HUES6 (cell line): ENCODE data around the gene FAAP100.
"Not testable (repeated sequence)": the region's sequence is repeated elsewhere in the genome, so short reads cannot be mapped to it uniquely, and the experiment has no call there.

ENCODE experiments used
- H3K27ac ChIP-seq: 2 replicates; pipeline ENCODE4 v1.7.0; 2013; ENCODE audit warnings: low read depth, mild to moderate bottlenecking, low read length, inconsistent platforms
- H3K27me3 ChIP-seq: 2 replicates; pipeline ENCODE4 v1.6.1; 2013; ENCODE audit warnings: low read length; ENCODE audit not compliant: control insufficient read depth, insufficient read depth
- H3K36me3 ChIP-seq: 2 replicates; pipeline ENCODE4 v1.6.1; 2013; ENCODE audit warnings: low read length; ENCODE audit not compliant: control insufficient read depth, insufficient read depth
- H3K4me1 ChIP-seq: 2 replicates; pipeline ENCODE4 v1.6.1; 2013; ENCODE audit warnings: low read length; ENCODE audit not compliant: control insufficient read depth, insufficient read depth
- H3K4me3 ChIP-seq: 2 replicates; pipeline ENCODE4 v1.5.1; 2013; ENCODE audit warnings: low read depth, low read length
- H3K9ac ChIP-seq: one replicate; pipeline ENCODE4 v1.6.1; 2013; ENCODE audit warnings: mild to moderate bottlenecking, low read length
- H3K9me3 ChIP-seq: 2 replicates; pipeline ENCODE4 v1.6.1; 2013; ENCODE audit warnings: low read depth, low read length; ENCODE audit not compliant: control insufficient read depth, insufficient read depth

Gene FAAP100

DNA sequence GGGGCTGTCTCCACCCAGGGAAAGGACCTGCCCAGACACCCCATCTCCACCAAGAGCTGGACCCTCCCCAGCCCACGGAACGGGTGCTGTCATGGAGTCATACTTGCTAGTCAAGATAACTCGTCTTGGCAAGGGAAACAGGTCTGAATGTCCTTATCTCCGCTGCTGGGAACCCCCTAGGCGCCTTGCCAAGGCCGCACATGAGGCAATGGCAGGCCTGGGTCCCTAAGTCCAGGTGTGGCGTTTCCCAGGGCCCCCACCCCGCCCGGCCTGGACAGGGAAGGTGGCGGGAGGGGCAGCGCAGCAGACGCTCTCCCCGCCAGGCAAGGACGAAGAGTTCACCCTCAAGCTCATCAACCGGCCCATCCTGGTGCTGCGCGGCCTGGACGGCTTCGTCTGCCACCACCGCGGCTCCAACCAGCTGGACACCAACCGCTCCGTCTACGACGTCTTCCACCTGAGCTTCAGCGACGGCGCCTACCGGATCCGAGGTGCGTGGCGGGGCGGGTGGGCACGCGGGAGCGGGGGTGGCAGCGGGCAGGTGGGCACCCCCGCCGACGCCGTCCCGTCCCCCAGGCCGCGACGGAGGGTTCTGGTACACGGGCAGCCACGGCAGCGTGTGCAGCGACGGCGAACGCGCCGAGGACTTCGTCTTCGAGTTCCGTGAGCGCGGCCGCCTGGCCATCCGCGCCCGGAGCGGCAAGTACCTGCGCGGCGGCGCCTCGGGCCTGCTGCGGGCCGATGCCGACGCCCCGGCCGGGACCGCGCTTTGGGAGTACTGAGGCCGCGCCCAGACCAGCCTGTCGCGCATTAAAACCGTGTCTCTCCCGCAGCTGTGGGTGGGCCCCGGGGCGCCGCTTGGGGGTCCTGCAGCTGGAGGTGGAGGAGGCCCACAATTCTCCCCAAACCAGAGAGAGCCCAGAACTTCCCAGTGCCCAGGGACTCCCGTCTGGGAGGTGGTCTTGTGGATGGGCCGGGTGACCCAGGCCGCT, 15.6 kb downstream of the FAAP100 start:
- peaks cover 3% of the 10 kb centered on the region for H3K4me1 ChIP-seq
- H3K4me3 ChIP-seq = no peak overlapping the region
- H3K27ac ChIP-seq = no peak overlapping the region
- peaks cover 16% of the 10 kb centered on the region for H3K36me3 ChIP-seq
- no peak overlapping the region for H3K9ac ChIP-seq
- peaks cover 4% of the 10 kb centered on the region; the same call in 1 of the 2 replicates for H3K9me3 ChIP-seq
- peaks cover 33% of the 10 kb centered on the region for H3K27me3 ChIP-seq

DNA sequence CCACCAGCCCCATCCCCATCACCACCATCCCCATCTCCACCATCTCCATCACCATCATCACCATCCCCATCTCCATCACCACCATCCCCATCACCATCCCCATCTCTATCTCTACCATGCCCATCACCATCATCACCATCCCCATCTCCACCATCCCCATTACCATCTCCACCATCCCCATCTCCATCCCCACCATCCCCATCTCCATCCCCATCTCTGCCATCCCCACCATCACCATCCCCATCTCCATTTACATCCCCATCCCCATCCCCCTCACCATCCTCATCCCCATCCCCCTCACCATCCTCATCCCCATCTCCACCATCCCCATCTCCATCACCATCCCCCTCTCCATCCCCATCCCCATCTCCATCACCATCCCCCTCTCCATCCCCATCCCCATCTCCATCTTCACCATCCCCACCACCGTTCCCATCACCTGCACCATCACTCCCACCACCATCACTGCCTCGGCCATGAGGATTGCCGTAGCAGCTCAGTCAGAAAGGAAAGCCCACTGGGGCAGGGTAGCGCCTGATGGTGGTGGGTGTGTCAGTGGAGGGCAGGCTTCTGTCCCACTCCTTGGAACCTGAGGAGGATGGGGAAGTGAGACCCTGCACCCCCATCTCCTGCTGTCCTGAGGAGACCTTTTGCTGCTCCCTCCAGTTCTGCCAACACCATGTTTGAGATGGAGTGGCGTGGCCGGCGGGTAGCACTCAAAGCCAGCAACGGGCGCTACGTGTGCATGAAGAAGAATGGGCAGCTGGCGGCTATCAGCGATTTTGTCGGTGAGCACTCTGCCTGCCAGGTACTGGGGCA, 16.5 kb downstream of the FAAP100 start:
- no peak overlapping the region for H3K4me3 ChIP-seq
- no peak overlapping the region for H3K9ac ChIP-seq
- peaks cover 33% of the 10 kb centered on the region for H3K27me3 ChIP-seq
- peaks cover 3% of the 10 kb centered on the region for H3K4me1 ChIP-seq
- H3K9me3 ChIP-seq = peaks cover 12% of the 10 kb centered on the region; the same call in 1 of the 2 replicates
- peaks cover 7% of the 10 kb centered on the region for H3K36me3 ChIP-seq
- no peak overlapping the region for H3K27ac ChIP-seq

DNA sequence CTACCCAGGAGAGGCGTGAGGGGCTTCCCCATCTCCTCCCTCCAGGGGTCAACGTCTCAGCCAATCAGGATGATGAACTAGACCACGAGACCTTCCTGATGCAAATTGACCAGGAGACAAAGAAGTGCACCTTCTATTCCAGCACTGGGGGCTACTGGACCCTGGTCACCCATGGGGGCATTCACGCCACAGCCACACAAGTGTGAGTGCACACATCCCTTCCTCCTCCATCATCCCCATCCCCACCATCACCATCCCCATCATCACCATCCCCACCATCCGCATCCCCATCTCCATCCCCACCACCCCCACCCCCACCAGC, 17.2 kb downstream of the FAAP100 start:
- no peak overlapping the region for H3K9ac ChIP-seq
- H3K4me3 ChIP-seq = no peak overlapping the region
- H3K4me1 ChIP-seq = peaks cover 3% of the 10 kb centered on the region

DNA sequence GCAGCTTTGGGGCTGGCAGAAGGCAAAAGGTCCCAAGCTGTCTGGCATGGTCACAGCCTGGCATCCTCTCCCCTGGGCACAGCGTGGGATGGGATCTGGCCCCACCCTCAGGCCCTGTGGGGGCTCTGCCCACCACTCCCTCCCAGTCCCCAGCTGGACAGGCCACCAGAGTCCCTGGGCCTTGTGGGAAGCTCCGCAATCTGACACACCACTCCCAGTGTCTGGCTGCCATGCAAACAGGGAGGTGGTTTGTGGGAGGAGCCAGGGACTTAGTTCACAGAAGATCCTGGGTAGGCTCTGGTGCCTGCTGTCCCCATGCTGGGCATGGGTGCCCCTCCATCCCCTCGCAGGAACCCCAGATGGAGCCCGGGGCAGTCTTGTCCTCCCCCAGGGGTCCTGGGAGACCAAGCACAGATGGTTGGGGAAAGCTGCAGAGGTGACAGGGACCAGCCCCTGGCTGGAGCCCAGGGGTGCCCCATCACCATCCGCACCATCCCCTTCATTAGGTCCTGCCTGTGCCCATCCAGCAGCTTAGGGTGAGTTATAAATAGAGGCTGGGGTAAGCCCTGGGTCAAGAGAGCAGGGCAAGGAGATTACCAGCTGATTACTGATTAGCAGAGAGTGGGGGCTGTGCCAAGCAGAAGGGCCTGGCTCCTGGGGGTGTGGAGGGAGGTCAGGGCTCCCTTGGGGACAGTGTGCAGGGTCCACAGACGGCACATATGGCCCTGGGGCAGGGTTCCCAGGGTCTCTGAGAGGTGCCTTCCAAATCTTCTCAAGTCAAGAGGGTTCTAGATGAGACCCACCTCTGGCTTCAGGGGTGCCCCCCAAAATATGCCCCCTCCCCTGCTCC, 17.8 kb downstream of the FAAP100 start:
- peaks cover 3% of the 10 kb centered on the region for H3K4me1 ChIP-seq
- H3K9me3 ChIP-seq = peaks cover 12% of the 10 kb centered on the region; the same call in 1 of the 2 replicates

More for the DNA sequence above, 17.2 kb downstream of the FAAP100 start:
- Histone ChIP-seq H3K27ac (no peak overlapping the region), H3K27me3 (peaks cover 33% of the 10 kb centered on the region), H3K9me3 (peaks cover 12% of the 10 kb centered on the region; the same call in 1 of the 2 replicates), H3K36me3 (no peaks in the 10 kb centered on the region)

DNA sequence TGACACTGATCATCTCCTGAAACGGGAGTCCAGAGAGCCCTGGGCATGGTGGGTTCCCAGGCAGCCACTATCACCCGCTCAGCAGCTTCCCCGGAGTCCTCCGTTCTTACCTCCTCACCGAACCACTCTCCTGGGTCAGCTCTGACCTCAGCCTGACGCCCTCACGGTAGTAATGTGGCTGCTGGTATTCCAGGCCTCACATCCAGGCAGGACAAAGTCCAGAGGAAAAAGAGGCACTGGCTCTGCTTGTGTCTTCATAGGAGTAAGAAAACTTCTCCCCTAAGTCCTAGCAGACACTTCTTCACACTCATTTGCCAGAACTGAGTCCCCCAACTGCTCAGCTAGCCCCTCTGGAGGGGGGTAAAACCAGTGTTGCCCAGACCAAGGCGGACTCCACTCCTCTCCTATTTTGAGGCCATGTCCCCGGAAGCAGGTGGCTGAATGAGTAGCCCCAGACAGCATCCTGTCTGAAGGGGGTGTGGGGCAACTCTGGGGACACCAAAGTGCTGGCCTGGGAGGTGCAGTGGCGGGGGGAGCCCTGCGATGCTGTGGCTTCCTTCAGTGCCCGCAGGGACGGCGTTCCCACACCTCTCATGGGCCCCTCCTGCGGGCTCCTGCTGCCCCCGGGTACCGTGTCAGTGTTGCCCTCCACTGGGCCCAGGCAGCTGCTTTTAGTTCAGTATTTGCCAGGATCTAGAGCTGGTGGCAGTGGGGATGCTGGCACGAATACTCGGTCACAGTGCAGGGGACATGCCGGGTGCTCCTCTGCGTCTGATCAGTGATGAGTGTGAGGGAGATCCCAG, 18.6 kb downstream of the FAAP100 start:
- Histone ChIP-seq H3K9me3 (peaks cover 12% of the 10 kb centered on the region; the same call in 1 of the 2 replicates), H3K9ac (no peak overlapping the region), H3K27ac (no peak overlapping the region), H3K27me3 (peaks cover 42% of the 10 kb centered on the region), H3K4me3 (no peak overlapping the region), H3K36me3 (no peaks in the 10 kb centered on the region), H3K4me1 (peaks cover 3% of the 10 kb centered on the region)

More for the DNA sequence above, 17.8 kb downstream of the FAAP100 start:
- H3K27ac ChIP-seq = no peak overlapping the region
- H3K9ac ChIP-seq = no peak overlapping the region
- no peaks in the 10 kb centered on the region for H3K36me3 ChIP-seq
- peaks cover 34% of the 10 kb centered on the region for H3K27me3 ChIP-seq
- H3K4me3 ChIP-seq = no peak overlapping the region

DNA sequence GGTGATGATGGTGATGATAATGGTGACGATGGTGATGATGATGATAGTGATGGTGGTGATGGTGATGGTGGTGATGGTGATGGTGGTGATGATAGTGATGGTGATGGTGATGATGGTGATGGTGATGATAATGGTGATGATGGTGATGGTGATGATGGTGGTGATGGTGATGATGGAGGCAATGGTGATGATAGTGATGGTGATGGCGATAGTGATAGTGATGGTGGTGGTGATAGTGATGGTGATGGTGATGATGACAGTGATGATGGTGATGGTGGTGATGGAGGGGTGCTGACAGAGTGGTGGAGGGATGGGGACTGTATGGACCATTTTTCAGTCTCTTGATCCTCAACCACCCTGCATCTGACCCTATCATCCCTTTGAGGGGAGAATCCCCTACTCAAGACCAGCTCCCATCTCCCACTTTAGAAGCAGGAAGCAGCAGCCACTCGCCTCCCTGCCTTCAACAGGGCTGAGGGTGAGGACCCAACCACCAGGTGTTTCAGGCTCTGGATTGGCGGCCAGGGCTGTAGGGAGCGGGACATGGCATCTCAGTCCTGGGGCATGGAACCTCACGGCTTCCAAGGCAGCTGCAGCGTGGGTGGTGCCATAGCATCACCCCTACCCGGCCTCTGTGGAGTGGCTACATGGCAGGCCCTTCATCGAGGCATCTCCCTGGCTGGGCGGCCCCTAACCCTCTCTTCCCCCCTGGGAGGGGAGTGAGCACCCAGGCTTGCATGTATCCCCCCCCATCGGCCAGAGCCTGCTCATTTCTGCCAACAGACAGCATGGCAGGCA, 19.5 kb downstream of the FAAP100 start:
- no peak overlapping the region for H3K27ac ChIP-seq

DNA sequence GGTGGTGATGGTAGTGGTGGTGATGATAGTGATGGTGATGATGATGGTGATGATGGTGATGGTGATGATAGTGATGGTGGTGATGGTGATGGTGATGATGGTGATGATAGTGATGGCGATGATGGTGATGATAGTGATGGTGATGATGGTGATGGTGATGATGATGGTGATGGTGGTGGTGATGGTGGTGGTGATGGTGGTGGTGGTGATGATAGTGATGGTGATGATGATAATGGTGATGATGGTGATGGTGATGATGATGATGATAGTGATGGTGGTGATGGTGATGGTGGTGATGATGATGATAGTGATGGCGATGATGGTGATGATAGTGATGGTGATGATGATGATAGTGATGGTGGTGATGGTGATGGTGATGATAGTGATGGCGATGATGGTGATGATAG, 20.2 kb downstream of the FAAP100 start:
- not testable (repeated sequence) for H3K4me3 ChIP-seq

More for the DNA sequence above, 19.5 kb downstream of the FAAP100 start:
- Histone ChIP-seq H3K36me3 (no peaks in the 10 kb centered on the region), H3K27me3 (peaks cover 42% of the 10 kb centered on the region), H3K9ac (no peak overlapping the region), H3K4me1 (peaks cover 3% of the 10 kb centered on the region), H3K4me3 (no peak overlapping the region), H3K9me3 (peaks cover 12% of the 10 kb centered on the region; the same call in 1 of the 2 replicates)

DNA sequence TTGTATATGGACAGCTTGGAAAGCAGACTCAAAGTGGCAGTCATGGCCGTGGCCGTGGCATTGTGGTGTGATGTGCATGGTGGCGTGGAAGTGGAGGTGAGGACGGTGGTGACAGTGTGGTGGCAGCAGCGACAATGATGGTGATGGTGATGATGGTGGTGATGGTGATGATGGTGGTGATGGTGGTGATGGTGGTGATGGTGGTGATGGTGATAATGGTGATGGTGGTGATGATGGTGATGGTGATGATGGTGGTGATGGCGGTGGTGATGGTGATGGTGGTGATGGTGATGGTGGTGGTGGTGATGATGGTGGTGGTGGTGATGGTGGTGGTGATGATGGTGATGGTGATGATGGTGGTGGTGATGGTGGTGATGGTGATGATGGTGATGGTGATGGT, 21.1 kb downstream of the FAAP100 start:
- H3K27me3 ChIP-seq = peaks cover 36% of the 10 kb centered on the region
- H3K4me1 ChIP-seq, H3K27ac ChIP-seq, H3K36me3 ChIP-seq, H3K4me3 ChIP-seq, H3K9ac ChIP-seq: not testable (repeated sequence)
- H3K9me3 ChIP-seq = peaks cover 12% of the 10 kb centered on the region; the same call in 1 of the 2 replicates

More for the DNA sequence above, 20.2 kb downstream of the FAAP100 start:
- H3K27me3 ChIP-seq = peaks cover 42% of the 10 kb centered on the region
- H3K36me3 ChIP-seq, H3K9ac ChIP-seq, H3K27ac ChIP-seq, H3K4me1 ChIP-seq: not testable (repeated sequence)
- H3K9me3 ChIP-seq = peaks cover 12% of the 10 kb centered on the region; the same call in 1 of the 2 replicates

DNA sequence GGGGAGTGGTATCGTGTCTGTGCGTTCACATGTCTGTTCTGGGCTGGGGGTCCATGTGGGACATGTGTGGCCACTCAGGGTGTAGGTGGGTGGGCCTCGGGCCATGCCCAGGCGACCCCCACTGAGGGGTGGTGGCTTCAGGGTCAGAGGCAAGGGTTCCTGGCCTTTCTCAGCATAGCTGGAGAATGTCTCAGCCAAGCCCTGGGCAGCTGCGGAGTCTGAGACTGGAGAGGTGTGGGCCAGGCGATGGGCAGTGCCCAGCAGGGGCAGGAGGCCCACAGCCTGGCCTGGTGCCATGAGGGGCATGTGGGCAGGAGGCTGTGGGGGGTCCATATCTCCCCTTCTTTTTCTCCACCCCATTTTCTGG, 22.7 kb downstream of the FAAP100 start:
- Histone ChIP-seq H3K36me3 (no peaks in the 10 kb centered on the region), H3K4me3 (no peak overlapping the region), H3K4me1 (no peaks in the 10 kb centered on the region), H3K27ac (no peak overlapping the region), H3K9me3 (peaks cover 12% of the 10 kb centered on the region; the same call in 1 of the 2 replicates), H3K9ac (no peak overlapping the region), H3K27me3 (peaks cover 30% of the 10 kb centered on the region)
